ENCODE results near the gene KLHL13. TPM values are rescaled to one million over a fixed set of nuclear protein-coding genes. Genes with fewer than 3 reads are reported as not detected.

The KLHL13 gene
- total RNA-seq, 1 donor from 2014 or later, result 3.9 TPM

GRCh38 chrX:117910216-117910615 is 206.4 kb downstream of the KLHL13 start:
- Histone ChIP-seq H3K4me3 (no peak overlapping the region), H3K27ac (no peak overlapping the region), H3K36me3 (no peaks in the 10 kb centered on the region), H3K4me1 (no peaks in the 10 kb centered on the region), H3K9me3 (no peaks in the 10 kb centered on the region), H3K27me3 (ENCODE audit: low read depth) (no peaks in the 10 kb centered on the region)
- intact Hi-C loops (cut with DNase I), result no loop called here
- TF ChIP-seq CTCF (IDR thresholded peaks at IDR 0.05), result no peak
- DNase-seq (no peak), ATAC-seq (no peak)

GRCh38 chrX:117898226-117898625 is 218.4 kb downstream of the KLHL13 start:
- TF ChIP-seq CTCF (IDR thresholded peaks at IDR 0.05), result no peak
- Histone ChIP-seq H3K4me3 (no peak overlapping the region), H3K27ac (no peak overlapping the region), H3K4me1 (no peaks in the 10 kb centered on the region), H3K27me3 (ENCODE audit: low read depth) (no peaks in the 10 kb centered on the region), H3K36me3 (no peaks in the 10 kb centered on the region), H3K9me3 (no peaks in the 10 kb centered on the region)
- ATAC-seq (no peak), DNase-seq (no peak)
- intact Hi-C loops (cut with DNase I), result no loop called here

GRCh38 chrX:117895418-117895817 is 221.2 kb downstream of the KLHL13 start:
- no peak for TF ChIP-seq CTCF (IDR thresholded peaks at IDR 0.05)
- intact Hi-C loops (cut with DNase I), result no loop called here

DNA sequence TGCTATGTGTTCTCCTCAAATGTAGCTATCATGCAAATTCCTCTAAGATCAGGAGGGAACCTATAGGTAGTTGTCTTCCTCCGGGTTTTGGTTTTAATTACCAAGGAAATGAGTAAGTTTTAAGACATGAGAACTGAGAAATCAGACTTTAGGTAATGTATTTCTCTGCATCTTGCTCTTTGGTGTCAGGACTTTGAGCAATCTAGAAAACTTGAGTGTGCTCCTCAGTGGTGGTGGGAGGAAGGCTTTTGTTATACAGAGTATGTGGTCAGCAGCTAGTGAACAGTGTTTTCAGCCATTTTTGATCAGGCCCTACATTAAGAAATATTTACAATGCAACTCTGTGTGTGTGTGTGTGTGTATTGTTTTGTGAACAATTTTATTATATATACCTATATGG is 224.1 kb downstream of the KLHL13 start:
- TF ChIP-seq CTCF (IDR thresholded peaks at IDR 0.05), result no peak
- no peaks in the 10 kb centered on the region for H3K9me3 ChIP-seq
- no peaks in the 10 kb centered on the region for H3K4me1 ChIP-seq
- H3K27ac ChIP-seq, result no peak overlapping the region
- H3K27me3 ChIP-seq (ENCODE audit: low read depth), result no peaks in the 10 kb centered on the region
- ATAC-seq, result no peak
- H3K36me3 ChIP-seq, result no peaks in the 10 kb centered on the region
- H3K4me3 ChIP-seq, result no peak overlapping the region
- no peak for DNase-seq
- intact Hi-C loops (cut with DNase I), result no loop called here

More at GRCh38 chrX:117895418-117895817, 221.2 kb downstream of the KLHL13 start:
- Histone ChIP-seq H3K36me3 (no peaks in the 10 kb centered on the region), H3K27me3 (ENCODE audit: low read depth) (no peaks in the 10 kb centered on the region), H3K27ac (no peak overlapping the region), H3K9me3 (no peaks in the 10 kb centered on the region), H3K4me3 (no peak overlapping the region), H3K4me1 (no peaks in the 10 kb centered on the region)
- ATAC-seq (no peak), DNase-seq (no peak)

GRCh38 chrX:117871796-117872195 is 244.8 kb downstream of the KLHL13 start:
- no peak for TF ChIP-seq CTCF (IDR thresholded peaks at IDR 0.05)

GRCh38 chrX:117860517-117860916 is 256.1 kb downstream of the KLHL13 start:
- no peak for TF ChIP-seq CTCF (IDR thresholded peaks at IDR 0.05)
- ATAC-seq, result no peak
- no peaks in the 10 kb centered on the region for H3K27me3 ChIP-seq (ENCODE audit: low read depth)
- no peak overlapping the region for H3K4me3 ChIP-seq
- H3K4me1 ChIP-seq, result no peaks in the 10 kb centered on the region
- no peak for DNase-seq
- H3K36me3 ChIP-seq, result no peaks in the 10 kb centered on the region
- H3K27ac ChIP-seq, result no peak overlapping the region
- intact Hi-C loops (cut with DNase I), result no loop called here
- no peaks in the 10 kb centered on the region for H3K9me3 ChIP-seq

More at GRCh38 chrX:117871796-117872195, 244.8 kb downstream of the KLHL13 start:
- Histone ChIP-seq H3K27me3 (ENCODE audit: low read depth) (no peaks in the 10 kb centered on the region), H3K4me3 (no peak overlapping the region), H3K4me1 (no peaks in the 10 kb centered on the region), H3K27ac (no peak overlapping the region), H3K36me3 (no peaks in the 10 kb centered on the region), H3K9me3 (no peaks in the 10 kb centered on the region)
- DNase-seq (no peak), ATAC-seq (no peak)
- intact Hi-C loops (cut with DNase I), result no loop called here
